NCI-H1930 (cell line): ENCODE measurements around the gene GDI1.

ENCODE experiments used
- DNase-seq, 2 experiments: peaks; one replicate each; lab custom pipeline; 2025; lab: John Stamatoyannopoulos, UW

The GDI1 gene

GRCh38 chrX:154437971-154438893 lies 1.3 kb downstream of the GDI1 start:
- no peak for DNase-seq

- DNase-seq = no peak
These were observed 2.9 kb downstream of the GDI1 start for GRCh38 chrX:154439841-154440240.

- DNase-seq = no peak
These were observed 3.8 kb downstream of the GDI1 start for GRCh38 chrX:154440623-154441357.

- DNase-seq = no peak
These were observed 4.6 kb downstream of the GDI1 start for GRCh38 chrX:154441564-154441963.

- no peak for DNase-seq
These were observed 5.2 kb downstream of the GDI1 start for GRCh38 chrX:154441984-154442707.

GRCh38 chrX:154443479-154443910 lies 6.5 kb downstream of the GDI1 start:
- no peak for DNase-seq

GRCh38 chrX:154443992-154444754 lies 7.2 kb downstream of the GDI1 start, which contains the start of gene FAM50A:
FAM50A (plus strand) TSS chrX:154444141; CDS start chrX:154444236, 95 bp downstream.
- DNase-seq = peak; percentile 48 to 68

- DNase-seq = no peak
These were observed 7.8 kb downstream of the GDI1 start for GRCh38 chrX:154444755-154445246.

- DNase-seq = no peak
These were observed 8.8 kb downstream of the GDI1 start for GRCh38 chrX:154445776-154446175.

GRCh38 chrX:154446430-154446829 lies 9.5 kb downstream of the GDI1 start:
- no peak for DNase-seq

GRCh38 chrX:154448484-154448883 lies 11.5 kb downstream of the GDI1 start:
- DNase-seq = no peak

- no peak for DNase-seq
These were observed 12.7 kb downstream of the GDI1 start for GRCh38 chrX:154449618-154450017.

GRCh38 chrX:154450312-154450711 lies 13.4 kb downstream of the GDI1 start:
- DNase-seq = no peak

- DNase-seq = no peak
These were observed 15.9 kb downstream of the GDI1 start for GRCh38 chrX:154452823-154453222.

GRCh38 chrX:154457491-154458115 lies 20.6 kb downstream of the GDI1 start:
- peak; percentile 32 to 65 for DNase-seq

GRCh38 chrX:154458116-154458953 lies 21.4 kb downstream of the GDI1 start, which contains the start of gene PLXNA3:
PLXNA3 (plus strand) TSS chrX:154458281; CDS start chrX:154460184, 1,903 bp downstream.
- DNase-seq = peak; percentile 16 to 61

- no peak for DNase-seq
These were observed 22.2 kb downstream of the GDI1 start for GRCh38 chrX:154458954-154459778.

- DNase-seq = no peak
These were observed 22.9 kb downstream of the GDI1 start for GRCh38 chrX:154459832-154460231.

- no peak for DNase-seq
These were observed 23.4 kb downstream of the GDI1 start for GRCh38 chrX:154460326-154460725.
